ENCODE data around the gene ALDH7A1. TPM values are rescaled to one million over a fixed set of nuclear protein-coding genes. Genes with fewer than 3 reads are reported as not detected.

ALDH7A1 gene
- polyA plus RNA-seq, 1 experiment = 81.2 TPM

GRCh38 chr5:126543009-126543408 lies 52.0 kb downstream of the ALDH7A1 start:
- peaks cover 9% of the 10 kb centered on the region for H3K36me3 ChIP-seq (ENCODE audit: control insufficient read depth, insufficient read depth, low read length)
- POLR2A ChIA-PET = no interaction called here
- no peak for TF ChIP-seq CTCF (IDR thresholded peaks at IDR 0.05; ENCODE audit: insufficient read depth, low read depth, low read length)

DNA sequence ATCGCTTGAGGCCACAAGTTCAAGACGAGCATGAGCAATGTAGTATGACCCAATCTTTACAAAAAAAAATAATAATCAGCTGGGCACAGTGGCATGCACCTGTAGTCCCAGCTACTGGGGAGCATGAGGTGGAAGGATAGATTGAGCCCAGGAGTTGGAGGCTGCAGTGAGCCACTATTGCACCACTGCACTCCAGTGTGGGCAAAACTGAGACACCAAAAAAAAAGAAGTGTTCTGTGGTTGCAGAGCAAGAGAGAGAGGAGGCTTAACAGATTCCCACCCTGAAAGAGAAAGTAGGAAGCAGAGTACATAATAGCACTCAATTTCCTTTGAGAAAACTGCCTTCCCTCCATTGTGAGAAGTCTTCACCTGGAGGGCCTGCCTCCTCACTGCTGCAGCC lies 52.6 kb downstream of the ALDH7A1 start:
- POLR2A ChIA-PET = no interaction called here
- H3K4me3 ChIP-seq (ENCODE audit: low read depth, low read length) = no peak overlapping the region
- no peak for DNase-seq (ENCODE audit: low read depth)
- peaks cover 9% of the 10 kb centered on the region for H3K36me3 ChIP-seq (ENCODE audit: control insufficient read depth, insufficient read depth, low read length)
- CTCF ChIA-PET = interaction anchor here (0.6 to 6.8 kb wide), 5 partner anchors 14 to 204 kb away, joined by 3 to 52 read pairs (median 3); no protein-coding TSS in a partner anchor
- no peak for TF ChIP-seq CTCF (IDR thresholded peaks at IDR 0.05; ENCODE audit: insufficient read depth, low read depth, low read length)
- no peaks in the 10 kb centered on the region for H3K27me3 ChIP-seq (ENCODE audit: control insufficient read depth, insufficient read depth, low read length)

More at GRCh38 chr5:126543009-126543408, 52.0 kb downstream of the ALDH7A1 start:
- CTCF ChIA-PET = interaction anchor here (0.6 to 6.8 kb wide), 6 partner anchors 15 to 266 kb away, joined by 3 to 52 read pairs (median 3); partner anchors contain the start of gene ALDH7A1
- no peaks in the 10 kb centered on the region for H3K27me3 ChIP-seq (ENCODE audit: control insufficient read depth, insufficient read depth, low read length)
- DNase-seq (ENCODE audit: low read depth) = no peak
- no peak overlapping the region for H3K4me3 ChIP-seq (ENCODE audit: low read depth, low read length)

- Histone ChIP-seq H3K27me3 (ENCODE audit: control insufficient read depth, insufficient read depth, low read length) (no peaks in the 10 kb centered on the region), H3K36me3 (ENCODE audit: control insufficient read depth, insufficient read depth, low read length) (peaks cover 2% of the 10 kb centered on the region), H3K4me3 (ENCODE audit: low read depth, low read length) (no peak overlapping the region)
- CTCF ChIA-PET = interaction anchor here (0.7 to 6.8 kb wide), 10 partner anchors 9 to 1669 kb away, joined by 3 to 52 read pairs (median 7); partner anchors contain the start of gene PHAX
- no peak for DNase-seq (ENCODE audit: low read depth)
- TF ChIP-seq CTCF (IDR thresholded peaks at IDR 0.05; ENCODE audit: insufficient read depth, low read depth, low read length) = no peak
- POLR2A ChIA-PET = no interaction called here
Observed at GRCh38 chr5:126540631-126541030, 54.4 kb downstream of the ALDH7A1 start.

- CTCF ChIA-PET = interaction anchor here (0.6 to 6.8 kb wide), 24 partner anchors 8 to 629 kb away, joined by 3 to 52 read pairs (median 4); partner anchors contain the start of genes GRAMD2B and PHAX
- DNase-seq (ENCODE audit: low read depth) = no peak
- POLR2A ChIA-PET = interaction anchor here (0.5 to 0.6 kb wide), 3 partner anchors 19 to 216 kb away, joined by 3 to 12 read pairs (median 6); no protein-coding TSS in a partner anchor
Observed at GRCh38 chr5:126538579-126538978, 56.4 kb downstream of the ALDH7A1 start.

GRCh38 chr5:126536874-126537273 lies 58.1 kb downstream of the ALDH7A1 start:
- ChIA-PET CTCF (interaction anchor here (1.3 to 3.4 kb wide), 4 partner anchors 9 to 178 kb away, joined by 3 to 15 read pairs (median 7); partner anchors contain the start of gene GRAMD2B), POLR2A (no interaction called here)

More at GRCh38 chr5:126538579-126538978, 56.4 kb downstream of the ALDH7A1 start:
- TF ChIP-seq CTCF (IDR thresholded peaks at IDR 0.05; ENCODE audit: insufficient read depth, low read depth, low read length) = no peak
- Histone ChIP-seq H3K27me3 (ENCODE audit: control insufficient read depth, insufficient read depth, low read length) (no peaks in the 10 kb centered on the region), H3K4me3 (ENCODE audit: low read depth, low read length) (no peak overlapping the region), H3K36me3 (ENCODE audit: control insufficient read depth, insufficient read depth, low read length) (peaks cover under 1% of the 10 kb centered on the region)

More at GRCh38 chr5:126536874-126537273, 58.1 kb downstream of the ALDH7A1 start:
- Histone ChIP-seq H3K36me3 (ENCODE audit: control insufficient read depth, insufficient read depth, low read length) (no peaks in the 10 kb centered on the region), H3K27me3 (ENCODE audit: control insufficient read depth, insufficient read depth, low read length) (no peaks in the 10 kb centered on the region), H3K4me3 (ENCODE audit: low read depth, low read length) (no peak overlapping the region)
- peak; percentile 29; the same call in 1 of the 2 replicates for TF ChIP-seq CTCF (IDR thresholded peaks at IDR 0.05; ENCODE audit: insufficient read depth, low read depth, low read length)
- DNase-seq (ENCODE audit: low read depth) = no peak
